ENCODE results near the gene EN2. TPM values are rescaled to one million over a fixed set of nuclear protein-coding genes. Genes with fewer than 3 reads are reported as not detected.

Gene EN2
- total RNA-seq, 2 donors from 2014 or later: not detected

DNA sequence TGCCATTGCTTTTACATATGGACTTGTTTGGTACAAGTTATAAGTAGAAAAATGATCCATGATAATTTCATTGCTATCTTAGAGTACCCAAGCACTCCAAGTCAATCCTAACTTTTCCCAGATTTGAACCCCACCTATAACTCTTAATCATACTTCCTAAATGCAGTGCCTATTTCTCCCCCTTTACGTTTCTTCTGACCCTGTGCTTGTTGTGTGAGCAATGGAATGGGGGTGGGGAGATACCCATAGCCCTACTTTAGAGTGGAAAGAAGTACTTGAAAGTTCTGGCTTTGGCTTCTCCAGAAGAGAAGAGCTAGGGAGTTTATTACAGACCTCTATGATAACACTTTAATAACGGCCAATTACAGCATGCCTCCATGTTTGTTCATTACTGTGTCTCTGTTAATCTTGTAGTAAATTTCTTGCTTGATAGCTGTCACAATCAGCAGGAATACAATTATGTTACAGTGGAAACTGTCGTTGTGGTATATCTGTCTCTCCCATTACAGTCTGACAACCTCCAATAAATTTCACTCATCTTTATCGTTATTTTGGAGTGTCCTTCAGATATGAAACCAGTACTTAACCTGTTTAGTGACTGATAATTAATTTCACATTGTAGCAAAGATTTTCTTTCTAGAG, 54.4 kb downstream of the EN2 start:
- ATAC-seq (no peak), DNase-seq (no peak)
- intact Hi-C loops (cut with DNase I, micrococcal nuclease): no loop called here

DNA sequence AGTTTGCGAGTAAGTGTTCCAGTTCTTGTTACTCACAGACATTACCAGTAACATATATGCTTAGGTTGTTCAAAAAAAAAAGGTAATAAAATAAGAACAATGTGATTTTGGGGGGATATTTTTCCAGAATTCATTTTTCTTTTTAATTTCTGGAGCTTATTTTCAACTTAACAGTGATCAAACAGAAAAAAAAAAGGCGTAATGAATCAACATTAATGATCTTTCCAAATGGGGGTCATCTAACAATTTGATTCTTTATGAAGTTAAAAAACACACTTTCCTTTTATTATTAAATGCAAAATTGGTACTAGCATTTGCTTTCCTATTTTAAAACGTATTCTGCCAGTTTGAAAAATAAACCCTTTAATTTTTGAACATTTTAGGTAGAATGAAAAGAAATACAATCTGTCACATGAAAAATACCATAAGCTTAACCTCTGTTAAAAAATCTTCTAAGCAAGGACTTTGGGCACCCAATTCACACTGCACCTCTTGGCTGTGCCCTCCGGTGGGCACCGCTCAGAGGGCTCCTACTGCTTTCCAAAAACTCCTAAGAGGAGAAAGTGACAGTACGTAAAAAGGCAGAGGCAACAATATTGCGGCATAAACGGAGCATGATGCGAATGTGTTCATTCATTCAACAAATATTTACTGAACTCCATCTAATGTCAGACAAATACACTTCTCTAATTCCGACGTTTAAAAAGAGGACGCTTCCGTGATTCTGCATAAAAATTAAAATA, 55.8 kb downstream of the EN2 start:
- intact Hi-C loops (cut with DNase I, micrococcal nuclease): no loop called here
- ATAC-seq: no peak
- no peak for DNase-seq

DNA sequence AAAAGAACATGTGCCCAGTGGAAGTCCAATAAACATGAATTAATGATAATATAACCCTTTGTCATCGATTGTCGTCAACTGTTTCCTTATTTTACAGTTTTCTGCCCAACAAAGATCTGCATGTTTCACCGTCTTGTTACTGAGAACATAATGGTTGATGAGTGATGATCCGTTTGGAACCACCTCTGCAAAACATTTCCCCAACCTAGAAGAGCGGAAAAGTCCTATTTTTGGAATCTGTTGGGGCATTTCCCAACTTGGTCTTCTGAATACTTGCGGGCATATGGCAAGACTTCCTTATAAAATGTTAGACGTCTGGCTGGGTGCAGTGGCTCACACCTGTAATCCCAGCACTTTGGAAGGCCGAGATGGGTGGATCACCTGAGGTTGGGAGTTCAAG, 56.4 kb downstream of the EN2 start:
- DNase-seq: no peak
- intact Hi-C loops (cut with DNase I, micrococcal nuclease): no loop called here
- no peak for ATAC-seq

Other genes with a start within 250 kb of the EN2 start
- gene INSIG1, start 160.3 kb upstream of the EN2 start, total RNA-seq: 100 to 1,000 TPM in 1 of 2 donors, 10 to 100 TPM in 1; 73.3 to 148 TPM
- gene CNPY1, start 88.4 kb downstream of the EN2 start, total RNA-seq: not detected
- 10 to 100 TPM; 59.1 to 61.1 TPM for gene RBM33, start 186.5 kb downstream of the EN2 start, total RNA-seq